GM19238 (cell line): ENCODE results near the gene CDR2.
"Not testable (repeated sequence)": the region's sequence is repeated elsewhere in the genome, so short reads cannot be mapped to it uniquely, and the experiment has no call there.

Experiments used
- DNase-seq: peaks from one replicate; pipeline ENCODE4 v3.0.0; 2011; ENCODE audit warnings: low spot score; ENCODE audit not compliant: insufficient read length

Gene CDR2

GRCh38 chr16:22375963-22376640 lies 1.7 kb upstream of the CDR2 start:
- no peak for DNase-seq

GRCh38 chr16:22375117-22375962 lies 921 bp upstream of the CDR2 start:
- no peak for DNase-seq

- DNase-seq = no peak
Measured at GRCh38 chr16:22373662-22374310, 633 bp downstream of the CDR2 start.

GRCh38 chr16:22372882-22373661 lies 1.3 kb downstream of the CDR2 start:
- no peak for DNase-seq

GRCh38 chr16:22370038-22370820 lies 4.2 kb downstream of the CDR2 start:
- DNase-seq = no peak

GRCh38 chr16:22369221-22369811 lies 5.1 kb downstream of the CDR2 start:
- no peak for DNase-seq

- DNase-seq = not testable (repeated sequence)
Measured at GRCh38 chr16:22368200-22368826, 6.1 kb downstream of the CDR2 start.

- no peak for DNase-seq
Measured at GRCh38 chr16:22366889-22367288, 7.5 kb downstream of the CDR2 start.

- no peak for DNase-seq
Measured at GRCh38 chr16:22366371-22366770, 8.0 kb downstream of the CDR2 start.

GRCh38 chr16:22364241-22364640 lies 10.2 kb downstream of the CDR2 start:
- DNase-seq = no peak

- no peak for DNase-seq
Measured at GRCh38 chr16:22360963-22361659, 13.3 kb downstream of the CDR2 start.

- DNase-seq = no peak
Measured at GRCh38 chr16:22359679-22360078, 14.7 kb downstream of the CDR2 start.

- no peak for DNase-seq
Measured at GRCh38 chr16:22358000-22358399, 16.4 kb downstream of the CDR2 start.

- no peak for DNase-seq
Measured at GRCh38 chr16:22357635-22357971, 16.8 kb downstream of the CDR2 start.

GRCh38 chr16:22356930-22357634 lies 17.3 kb downstream of the CDR2 start:
- DNase-seq = no peak

GRCh38 chr16:22355487-22355908 lies 18.9 kb downstream of the CDR2 start:
- no peak for DNase-seq

GRCh38 chr16:22353933-22354541 lies 20.4 kb downstream of the CDR2 start:
- DNase-seq = no peak

GRCh38 chr16:22353191-22353919 lies 21.1 kb downstream of the CDR2 start:
- no peak for DNase-seq
